GM19193 (cell line): Measurements from ENCODE around the gene CACNA2D4.

Experiments used
- POLR2A ChIP-seq: IDR thresholded peaks from 4 replicates; pipeline ENCODE4 v1.6.1; 2011; ENCODE audit not compliant: insufficient read depth, insufficient read length; ENCODE audit errors: extremely low read depth

CACNA2D4 gene

DNA sequence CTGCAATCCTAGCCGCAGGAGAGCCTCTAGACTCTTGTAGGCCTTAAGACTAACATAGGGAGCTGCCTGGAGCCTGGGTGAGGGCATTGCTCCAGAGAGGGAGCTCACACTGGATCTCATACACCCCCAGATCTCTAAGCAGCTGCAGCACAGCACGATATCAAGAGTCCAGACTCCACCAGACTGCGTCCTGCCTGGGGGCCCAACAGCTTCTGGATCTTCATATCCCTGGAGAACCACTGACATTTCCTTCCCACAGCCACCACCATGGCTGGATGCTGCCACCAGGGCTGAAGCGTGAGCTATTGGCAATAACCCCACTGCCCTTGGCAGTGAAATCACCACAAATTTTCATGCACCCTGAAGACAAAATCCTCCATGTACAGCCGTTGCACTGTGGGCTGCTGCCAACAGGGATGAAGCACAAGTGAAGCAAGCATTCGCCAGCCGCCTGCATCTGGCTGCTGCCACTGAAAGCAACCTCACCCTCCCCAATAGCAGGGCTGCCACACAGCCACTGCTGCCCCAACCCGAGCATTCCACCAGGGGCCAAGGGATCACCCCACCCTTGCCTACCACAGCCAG, 28.2 kb downstream of the CACNA2D4 start:
- no peak for TF ChIP-seq POLR2A

DNA sequence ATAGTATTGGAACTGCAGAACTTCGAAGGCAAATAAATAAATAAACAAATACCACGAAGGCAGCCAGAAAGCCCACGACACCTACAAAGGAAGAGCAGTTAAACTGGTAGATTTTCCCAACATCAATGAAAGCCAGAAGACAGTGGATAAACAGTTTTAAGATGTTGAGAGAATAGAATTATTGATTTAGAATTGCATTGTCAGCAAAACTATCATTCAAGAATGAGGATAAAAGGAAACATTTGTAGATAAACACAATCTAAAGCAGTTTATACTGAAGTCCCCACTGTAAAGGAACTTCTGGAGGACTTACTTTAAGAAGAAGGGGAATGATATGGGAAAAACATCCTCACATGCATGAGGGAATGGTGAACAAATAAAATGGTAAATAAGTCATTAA, 29.5 kb downstream of the CACNA2D4 start:
- no peak for TF ChIP-seq POLR2A

DNA sequence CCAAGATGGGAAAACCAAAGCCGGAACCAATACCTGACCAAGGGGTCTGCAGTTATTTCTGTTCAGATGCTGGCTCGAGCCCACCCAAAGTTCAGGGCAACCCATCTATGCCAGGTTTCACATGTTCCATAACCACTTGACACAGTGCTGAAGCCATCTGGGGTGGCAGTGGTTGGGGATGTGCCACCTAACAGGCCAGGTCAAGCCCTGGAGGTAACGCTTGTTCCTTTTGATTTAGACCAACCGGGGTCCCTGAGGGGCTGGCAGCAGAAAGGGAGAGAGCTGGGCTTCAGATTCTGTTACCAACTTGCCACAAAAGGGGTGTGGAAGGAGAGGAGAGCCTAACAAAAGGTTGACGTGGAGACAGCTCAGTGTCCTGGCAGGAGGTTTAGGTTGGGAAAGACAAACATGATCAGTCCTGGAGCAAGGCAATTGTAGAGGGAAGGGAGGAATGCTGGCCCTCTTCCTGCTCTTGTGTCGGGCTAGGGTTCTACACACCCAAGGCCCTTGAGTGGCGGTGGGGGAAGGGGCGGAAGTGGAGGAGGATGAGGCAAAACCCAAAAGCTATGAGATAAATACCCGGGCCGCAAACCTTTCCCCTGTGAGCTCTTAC, 31.9 kb downstream of the CACNA2D4 start:
- TF ChIP-seq POLR2A: no peak

DNA sequence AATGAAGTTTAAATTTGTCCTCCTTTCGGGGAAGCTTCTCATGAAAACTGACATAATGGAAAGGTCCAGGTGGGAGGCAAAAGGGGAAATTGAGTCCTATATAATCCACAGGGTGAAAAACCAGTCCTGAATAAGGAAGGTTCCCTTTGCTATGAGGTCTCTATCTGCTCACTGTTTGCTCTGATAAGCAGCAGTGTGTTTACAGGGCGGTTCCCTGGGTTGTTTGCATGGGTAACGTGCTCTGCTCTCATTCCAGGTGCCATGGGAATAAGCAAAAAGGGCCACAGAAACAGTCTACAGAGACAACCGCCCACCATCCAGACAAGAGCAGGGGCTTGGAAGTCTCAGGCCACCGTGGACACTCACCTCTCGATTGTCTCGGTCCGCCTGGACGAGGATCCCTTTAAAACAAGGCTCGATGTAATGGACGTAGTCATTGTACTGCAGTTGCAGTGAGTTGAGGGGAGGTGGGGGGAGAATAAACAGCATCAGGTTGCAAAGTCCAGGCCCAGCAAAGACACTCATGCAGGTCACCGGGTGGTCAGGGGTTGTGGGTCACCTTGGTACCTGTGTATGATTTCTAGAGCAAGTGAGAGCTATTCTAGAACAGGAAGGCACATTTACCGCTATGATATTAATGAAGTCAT, 32.7 kb downstream of the CACNA2D4 start:
- TF ChIP-seq POLR2A: no peak

DNA sequence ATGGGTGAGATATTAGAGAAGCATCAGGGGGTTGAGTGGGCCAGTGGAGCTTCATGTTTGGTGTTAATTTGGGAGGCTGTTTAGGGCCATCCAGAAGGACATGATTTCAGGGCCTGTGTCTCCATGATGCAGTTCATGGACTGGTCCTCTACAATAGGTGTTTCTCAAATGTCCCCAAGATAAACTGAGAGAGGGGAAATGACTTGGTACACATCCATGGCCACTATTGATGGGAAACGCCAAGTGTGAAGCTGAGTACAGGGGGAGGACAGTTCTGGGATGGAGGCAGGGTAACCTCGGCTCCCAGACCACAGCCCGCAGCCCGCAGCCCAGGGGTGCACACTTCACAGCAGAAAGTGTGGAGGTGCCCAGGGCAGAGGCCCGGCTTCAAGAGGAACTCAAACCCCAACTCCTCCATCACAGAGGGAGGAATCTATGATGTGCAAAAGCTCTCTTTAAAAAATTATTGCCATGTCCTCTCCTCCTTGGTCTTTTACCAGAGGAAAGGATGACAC, 33.3 kb downstream of the CACNA2D4 start:
- no peak for TF ChIP-seq POLR2A

DNA sequence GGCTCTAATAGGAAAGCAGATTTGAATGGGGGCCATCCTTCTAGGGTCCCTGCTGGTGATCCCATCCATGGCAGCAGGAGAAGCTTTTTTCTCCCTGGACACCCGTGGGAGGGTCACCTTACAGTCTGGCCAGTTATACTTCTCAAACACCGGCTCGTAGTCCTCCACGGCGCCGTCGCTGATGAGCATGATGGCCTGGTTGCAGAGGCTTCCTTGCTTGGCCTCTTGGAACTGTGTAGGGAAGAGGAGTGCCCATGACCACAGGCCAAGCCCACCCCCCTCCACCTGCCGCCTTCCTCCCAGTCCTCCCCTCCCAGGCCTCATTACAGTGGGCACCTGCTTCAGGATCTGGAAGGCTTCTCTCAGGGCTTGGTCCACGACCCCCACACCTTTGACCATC, 33.8 kb downstream of the CACNA2D4 start:
- TF ChIP-seq POLR2A: no peak

DNA sequence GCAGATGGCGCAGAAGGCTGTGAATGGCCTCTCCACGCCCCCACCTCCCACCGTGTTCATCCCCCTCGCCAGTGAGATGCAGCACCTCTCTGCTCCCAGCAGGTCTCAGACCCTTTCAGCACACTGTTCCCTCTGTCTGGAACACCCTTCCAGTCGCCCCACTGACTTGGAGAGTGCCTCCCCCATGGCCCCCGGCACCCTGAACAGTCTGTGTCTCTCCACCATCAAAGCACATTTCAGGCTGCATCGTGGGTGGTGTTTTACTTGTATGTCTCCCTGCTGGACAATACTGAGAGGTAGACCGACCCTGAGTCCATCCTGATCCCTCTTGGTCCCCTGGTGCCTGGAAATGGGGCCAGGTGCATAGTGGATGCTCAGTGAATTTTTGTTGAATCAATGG, 34.9 kb downstream of the CACNA2D4 start:
- TF ChIP-seq POLR2A: no peak

DNA sequence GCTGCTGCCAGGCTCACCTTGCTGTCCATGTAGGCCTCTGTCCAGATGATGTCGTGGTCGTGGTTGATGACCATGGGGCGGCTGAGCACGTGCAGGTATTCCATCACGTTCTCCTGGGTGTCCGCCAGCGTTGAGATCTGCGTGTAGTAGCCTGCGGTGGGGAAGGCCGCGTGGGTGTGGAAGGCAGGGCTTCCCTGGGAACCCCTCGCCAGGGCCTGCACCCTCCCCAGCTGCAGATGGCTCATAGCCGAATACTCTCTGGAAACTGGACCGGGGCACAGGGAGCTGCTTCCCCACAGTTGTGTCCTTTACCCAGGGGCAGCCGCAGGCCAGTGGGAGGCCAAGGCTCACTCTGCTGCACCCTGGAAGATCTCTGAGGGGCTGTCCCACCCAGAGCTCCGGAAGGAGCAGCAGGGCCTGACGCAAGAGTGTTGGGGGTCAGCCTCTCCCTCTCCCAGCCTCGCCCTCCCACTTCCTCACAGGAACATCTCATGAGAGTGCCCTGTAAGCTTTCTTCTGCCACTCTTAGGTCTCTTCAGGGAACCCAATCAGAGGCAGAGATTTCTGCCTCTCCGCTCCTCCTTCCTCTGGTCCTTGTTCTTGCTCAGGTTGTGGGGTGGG, 35.5 kb downstream of the CACNA2D4 start:
- TF ChIP-seq POLR2A: no peak

DNA sequence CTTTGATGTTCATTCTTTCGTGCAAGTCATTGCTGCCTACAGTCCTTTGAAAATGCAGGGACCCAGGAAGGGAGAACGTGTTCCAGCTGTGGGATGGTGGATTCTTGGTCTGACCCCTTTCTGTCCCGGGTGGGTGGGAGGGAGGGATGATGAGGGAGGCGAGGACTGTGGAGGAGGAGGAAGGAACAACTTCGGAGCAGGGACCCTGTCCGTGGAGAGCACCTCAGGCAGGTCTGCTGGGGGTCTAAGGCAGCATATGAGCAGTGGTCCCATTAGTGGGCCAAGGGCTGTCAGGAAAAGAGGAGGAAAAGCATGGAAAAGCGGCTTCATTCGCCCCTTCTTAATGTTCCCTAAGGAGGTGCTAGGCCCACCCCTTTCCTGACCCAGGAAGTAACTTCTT, 36.0 kb downstream of the CACNA2D4 start:
- TF ChIP-seq POLR2A: no peak

DNA sequence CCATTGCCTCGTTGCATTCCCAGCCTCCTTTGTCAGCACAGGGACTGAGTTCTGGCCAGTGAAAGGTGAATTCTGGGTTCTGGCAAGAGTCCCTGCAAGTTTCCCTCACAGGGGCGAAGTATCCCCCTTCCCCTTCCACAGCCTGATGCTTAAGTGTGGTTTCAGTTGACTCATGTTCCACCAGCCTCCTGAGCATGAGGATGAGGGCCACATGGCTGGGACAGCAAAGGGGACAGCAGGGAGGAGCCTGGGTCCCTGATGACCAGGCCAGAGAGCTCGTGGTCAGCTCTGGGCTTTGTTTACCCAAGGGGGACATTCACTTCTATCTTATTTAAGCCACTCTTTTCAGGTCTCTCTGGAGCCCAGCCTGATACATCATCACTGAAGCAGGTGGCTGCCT, 36.5 kb downstream of the CACNA2D4 start:
- TF ChIP-seq POLR2A: no peak

DNA sequence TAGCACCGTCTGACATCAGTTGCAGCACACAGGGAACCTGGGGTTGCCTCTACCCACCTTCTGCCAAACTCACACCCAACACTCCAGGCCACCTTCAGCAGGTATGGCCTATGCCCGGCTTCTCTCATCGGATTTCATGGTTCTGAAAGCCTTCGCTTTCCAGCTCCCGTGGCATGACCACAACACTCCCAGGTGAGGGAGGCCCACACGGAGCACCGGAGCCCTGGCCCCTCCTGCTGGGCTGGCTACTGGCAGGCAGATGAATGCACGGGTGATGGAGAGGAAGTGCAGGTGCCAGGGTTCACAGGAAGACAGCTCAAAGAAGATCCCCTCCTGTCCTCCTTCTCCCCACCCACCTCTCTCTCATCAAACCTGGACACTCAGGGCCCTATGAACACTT, 37.2 kb downstream of the CACNA2D4 start:
- no peak for TF ChIP-seq POLR2A

DNA sequence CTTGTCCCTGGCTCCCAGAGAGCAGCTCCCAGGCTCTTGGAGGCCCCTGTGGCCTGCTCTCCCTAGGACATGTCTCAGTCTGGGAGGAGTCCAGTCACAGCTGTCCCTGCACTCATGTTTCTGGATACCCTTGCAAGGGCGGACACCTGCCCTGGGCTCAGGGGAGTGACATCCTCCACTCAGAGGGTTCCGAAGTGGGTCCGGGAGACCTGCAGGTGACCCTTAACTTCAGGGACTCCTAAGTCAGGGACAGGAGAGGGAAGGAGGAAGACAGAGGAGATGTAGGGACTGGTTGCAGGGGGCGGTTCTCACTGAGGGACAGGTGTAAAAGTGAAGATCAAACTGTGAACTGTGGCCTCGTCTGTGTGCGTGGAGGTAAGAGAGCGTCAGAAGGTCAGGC, 37.6 kb downstream of the CACNA2D4 start:
- TF ChIP-seq POLR2A: no peak

DNA sequence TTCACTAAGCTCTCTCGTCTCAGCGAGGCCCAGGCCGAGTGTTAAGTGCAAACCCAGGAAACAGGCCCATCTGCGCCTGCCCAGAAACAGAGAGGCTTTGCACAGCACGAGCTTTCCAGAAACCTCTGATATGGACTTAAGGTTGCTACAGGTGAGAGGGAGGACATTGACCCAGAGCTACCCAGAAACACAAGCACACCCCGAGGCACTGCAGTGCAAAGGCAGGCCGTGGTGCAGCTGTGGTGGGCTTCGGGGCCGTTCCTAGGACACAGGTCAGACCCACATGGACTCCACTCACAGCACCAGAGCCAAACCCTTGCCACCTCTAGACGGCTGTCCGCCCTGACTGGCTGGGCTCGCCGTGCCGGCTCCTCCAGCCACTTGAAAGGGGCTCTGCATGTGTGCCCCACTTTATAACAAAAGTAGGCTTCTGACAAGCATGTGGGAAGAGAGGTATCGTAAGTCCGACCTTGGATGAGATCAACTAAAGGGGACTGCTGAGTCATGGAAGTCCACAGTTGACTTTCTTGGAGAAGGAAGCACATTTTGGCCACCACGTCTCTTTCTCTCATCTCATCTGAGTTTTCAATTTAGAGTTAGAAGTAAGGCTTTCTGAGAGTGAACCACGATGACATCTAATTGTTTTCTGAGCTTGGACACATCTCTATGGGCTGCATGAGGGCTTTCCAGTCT, 38.2 kb downstream of the CACNA2D4 start:
- TF ChIP-seq POLR2A: no peak

DNA sequence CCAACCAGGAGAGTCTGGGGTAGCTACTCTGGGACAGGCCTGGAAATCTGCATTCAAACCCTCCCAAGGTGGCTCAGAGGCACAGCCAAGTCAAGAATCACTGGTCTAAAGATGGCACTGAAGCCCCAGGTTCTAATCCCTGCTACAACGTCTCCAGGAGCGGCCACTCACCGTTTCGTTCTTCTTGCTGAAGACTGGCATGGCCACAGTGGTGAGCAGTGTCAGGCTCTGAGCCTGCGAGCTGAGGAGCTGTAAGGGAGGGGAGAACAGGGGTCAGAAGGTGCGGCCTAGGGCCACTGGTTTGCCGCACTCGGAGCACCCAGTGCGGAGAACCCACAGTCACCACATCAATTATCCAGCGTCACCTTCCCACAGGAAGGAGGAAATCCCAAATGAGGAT, 38.8 kb downstream of the CACNA2D4 start:
- no peak for TF ChIP-seq POLR2A

DNA sequence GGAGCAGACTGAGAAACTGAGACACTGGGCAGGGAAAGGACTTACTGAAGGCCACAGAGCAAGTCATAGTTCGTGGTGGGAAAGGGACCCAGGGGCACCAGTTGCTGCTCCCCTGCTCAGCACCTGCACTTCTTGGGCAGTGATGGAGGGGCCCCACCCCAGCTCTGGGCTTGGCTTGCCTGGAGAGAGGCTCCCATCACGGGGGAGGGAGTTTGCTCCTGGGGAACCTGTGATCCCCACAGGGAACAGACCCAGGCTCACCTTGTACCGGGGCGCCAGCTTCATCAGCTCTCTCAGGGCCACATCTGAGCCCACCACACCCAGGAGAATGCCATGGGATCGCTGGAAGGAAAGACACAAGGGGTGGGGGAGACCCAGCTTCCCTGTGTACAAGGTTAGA, 39.8 kb downstream of the CACNA2D4 start:
- TF ChIP-seq POLR2A: no peak
